ENCODE results near the gene XXYLT1. TPM values are rescaled to one million over a fixed set of nuclear protein-coding genes. Genes with fewer than 3 reads are reported as not detected.

The XXYLT1 gene
- total and polyA plus RNA-seq, 2 of the 8 experiments (the other 6 are each of a cell fraction or from before 2014, with no cell fraction given) = 18.9 to 23.8 TPM

GRCh38 chr3:195150181-195151118 is 120.5 kb downstream of the XXYLT1 start:
- Histone ChIP-seq H3K79me2 (ENCODE audit: control insufficient read depth in 1 of 2, insufficient read depth in 2 of 2, low read length in 2 of 2) (peaks cover 0 to 10% of the 10 kb centered on the region in 2 experiments; a peak in 2 of 4 replicates), H3K23me2 (ENCODE audit: low read depth, low read length) (peaks cover 4% of the 10 kb centered on the region; the same call in 1 of the 2 replicates), H4K20me1 (replicated peaks in 1 of 2; ENCODE audit: control insufficient read depth in 1 of 2, insufficient read depth in 2 of 2, low read length in 2 of 2) (no peaks in the 10 kb centered on the region), H3K14ac (ENCODE audit: insufficient read length) (no peak overlapping the region), H2BK120ac (replicated peaks; ENCODE audit: low read depth, low read length) (peak overlapping the region; percentile 51), H3K4ac (replicated peaks; ENCODE audit: insufficient read length, low read depth, low read length) (no peak overlapping the region), H2AK5ac (ENCODE audit: low read depth, low read length) (peak overlapping the region; percentile 98; the same call in 1 of the 2 replicates), H2BK20ac (ENCODE audit: low read length) (peak overlapping the region; percentile 95; the same call in 1 of the 2 replicates), H2BK12ac (ENCODE audit: low read depth, low read length) (peak overlapping the region; percentile 99), H3K23ac (ENCODE audit: insufficient read length) (no peak overlapping the region), H4K5ac (ENCODE audit: insufficient read length, low read depth, low read length) (peak overlapping the region; percentile 8), H3K27me3 (replicated peaks in 1 of 4; ENCODE audit: control insufficient read depth in 3 of 4, extremely low read depth in 1 of 4, insufficient read depth in 3 of 4, low read length in 3 of 4) (no peaks in the 10 kb centered on the region), H3K36me3 (ENCODE audit: control insufficient read depth in 2 of 4, insufficient read depth in 4 of 4, low read length in 3 of 4) (no peaks in the 10 kb centered on the region), H2BK15ac (ENCODE audit: low read length) (peak overlapping the region; percentile 84), H3K9ac (replicated peaks in 1 of 4; ENCODE audit: extremely low read depth in 1 of 4, low read depth in 3 of 4, low read length in 3 of 4) (peak overlapping the region in 3 of 4 experiments; percentile 24 to 49 (median 35); a peak in 4 of 7 replicates), H4K91ac (replicated peaks; ENCODE audit: insufficient read length, low read length) (peak overlapping the region; percentile 98), H3K27ac (ENCODE audit: low read depth, low read length) (peak overlapping the region; percentile 66; the same call in 1 of the 2 replicates), H2BK5ac (ENCODE audit: low read depth, low read length) (peak overlapping the region; percentile 99), H3K4me1 (replicated peaks in 1 of 4; ENCODE audit: control insufficient read depth in 3 of 4, insufficient read depth in 4 of 4, low read length in 3 of 4) (peaks cover 18 to 45% (median 28%) of the 10 kb centered on the region in 4 experiments), H3K4me3 (ENCODE audit: extremely low read depth in 1 of 4, insufficient read depth in 2 of 4, low read depth in 3 of 4, low read length in 4 of 4) (peak overlapping the region; percentile 22 to 49 (median 28); a peak in 7 of 8 replicates), H3K79me1 (ENCODE audit: low read depth, low read length) (no peaks in the 10 kb centered on the region), H4K8ac (ENCODE audit: extremely low read depth, insufficient read depth, low read length) (0 out of 2 replicates have a peak overlapping the region, but pooled peaks have one; percentile 74), H3K18ac (ENCODE audit: extremely low read depth, low read length) (peak overlapping the region; percentile 94), H3K9me3 (ENCODE audit: insufficient read depth in 2 of 2, low read depth in 1 of 2, low read length in 1 of 2) (no peaks in the 10 kb centered on the region), H2AFZ (ENCODE audit: low read length) (no peak overlapping the region), H3K4me2 (ENCODE audit: insufficient read depth in 1 of 2, low read depth in 2 of 2, low read length in 2 of 2) (peak overlapping the region; percentile 65 to 97), H3K56ac (replicated peaks; ENCODE audit: insufficient read length, low read depth, low read length) (no peak overlapping the region)
- CTCF ChIA-PET (ENCODE audit: partially characterized antibody) = interaction anchor here (0.7 to 1.8 kb wide), 3 partner anchors 43 to 468 kb away, joined by 3 to 7 read pairs (median 4); no protein-coding TSS in a partner anchor
- FAIRE-seq = no peak
- WGBS, 2 experiments (ENCODE audit: extremely low coverage in 1 of 2, insufficient coverage in 1 of 2, insufficient read length in 1 of 2, insufficient replicate concordance in 2 of 2, low coverage in 1 of 2, low lambda C conversion rate in 2 of 2, missing lambda C conversion rate in 1 of 2) = 24% methylated on average over 18 of the region's 20 CpGs; no CpG with 5 or more reads in 1 of the 2 experiments
- peak; percentile 29 to 55 for DNase-seq (ENCODE audit: low read depth in 1 of 2, low spot score in 2 of 2)
- POLR2A ChIA-PET (ENCODE audit: partially characterized antibody) = interaction anchor here (0.6 to 1.3 kb wide), 7 partner anchors 8 to 585 kb away, joined by 3 to 6 read pairs (median 3); partner anchors contain the start of gene XXYLT1
- no peak for TF ChIP-seq SIRT6 (IDR thresholded peaks at IDR 0.05; ENCODE audit: low read length)
- TF ChIP-seq EGR1 (IDR thresholded peaks at IDR 0.05; ENCODE audit: borderline replicate concordance, low read depth, low read length) = 0 out of 2 replicates have a peak, but pooled peaks have one; percentile 27
- TF ChIP-seq BCL11A (IDR thresholded peaks at IDR 0.05; ENCODE audit: low read depth in 2 of 2, low read length in 2 of 2) = no peak
- TF ChIP-seq KDM1A (IDR thresholded peaks at IDR 0.05; ENCODE audit: borderline replicate concordance, low read length) = peak; percentile 96
- TF ChIP-seq CREB1 (IDR thresholded peaks at IDR 0.05) = peak; percentile 22; the same call in 1 of the 2 replicates
- TF ChIP-seq CTBP2 (IDR thresholded peaks at IDR 0.05; ENCODE audit: borderline replicate concordance, insufficient read depth, insufficient read length, low read length) = peak; percentile 90
- no peak for TF ChIP-seq RXRA (IDR thresholded peaks at IDR 0.05; ENCODE audit: insufficient read depth, low read depth, low read length)
- no peak for TF ChIP-seq SP2 (IDR thresholded peaks at IDR 0.05; ENCODE audit: low read length)
- TF ChIP-seq CEBPB (IDR thresholded peaks at IDR 0.05; ENCODE audit: low read depth, low read length) = no peak
- TF ChIP-seq JUN (IDR thresholded peaks at IDR 0.05; ENCODE audit: low read depth, low read length) = no peak
